Measurements from ENCODE around the gene LRP2.
"Not testable (repeated sequence)": the region's sequence is repeated elsewhere in the genome, so short reads cannot be mapped to it uniquely, and the experiment has no call there.

The LRP2 gene

DNA sequence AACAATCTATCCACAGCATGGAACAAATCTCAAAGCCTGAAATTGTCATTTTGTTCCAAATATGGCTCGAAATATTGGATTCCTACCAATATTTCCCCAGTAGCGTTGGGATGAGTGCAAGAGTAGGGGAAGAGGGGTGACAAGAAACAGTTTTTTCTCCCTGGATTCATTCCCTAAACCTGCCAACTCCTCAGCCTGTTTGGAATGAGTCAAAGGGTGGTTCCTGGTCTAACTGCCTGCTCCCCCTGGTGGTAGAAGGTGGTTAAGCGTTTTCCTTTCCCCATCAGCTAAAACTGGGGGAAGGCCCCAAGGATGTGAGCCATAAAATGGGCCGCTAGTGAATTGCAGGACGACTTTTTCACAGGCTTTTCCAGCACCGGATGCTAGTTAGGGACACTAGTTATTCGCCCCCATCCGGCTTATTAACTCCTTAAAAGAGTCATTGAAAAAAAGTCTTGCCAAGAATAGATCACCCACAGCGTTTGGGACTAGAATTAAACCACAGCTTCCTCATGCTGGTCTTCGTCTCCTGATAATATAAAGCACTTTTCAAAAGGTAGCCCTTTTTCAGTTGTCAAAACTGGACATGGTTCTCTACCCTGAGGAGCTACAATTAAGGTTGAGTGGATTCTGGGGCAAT, 220.5 kb downstream of the LRP2 start:
- peak; percentile 59 for DNase-seq
- in situ Hi-C loops (cut with MboI; ENCODE audit: low pct_unique_long_range_greater_than_20kb, low sequenced_read_pairs): no loop called here

DNA sequence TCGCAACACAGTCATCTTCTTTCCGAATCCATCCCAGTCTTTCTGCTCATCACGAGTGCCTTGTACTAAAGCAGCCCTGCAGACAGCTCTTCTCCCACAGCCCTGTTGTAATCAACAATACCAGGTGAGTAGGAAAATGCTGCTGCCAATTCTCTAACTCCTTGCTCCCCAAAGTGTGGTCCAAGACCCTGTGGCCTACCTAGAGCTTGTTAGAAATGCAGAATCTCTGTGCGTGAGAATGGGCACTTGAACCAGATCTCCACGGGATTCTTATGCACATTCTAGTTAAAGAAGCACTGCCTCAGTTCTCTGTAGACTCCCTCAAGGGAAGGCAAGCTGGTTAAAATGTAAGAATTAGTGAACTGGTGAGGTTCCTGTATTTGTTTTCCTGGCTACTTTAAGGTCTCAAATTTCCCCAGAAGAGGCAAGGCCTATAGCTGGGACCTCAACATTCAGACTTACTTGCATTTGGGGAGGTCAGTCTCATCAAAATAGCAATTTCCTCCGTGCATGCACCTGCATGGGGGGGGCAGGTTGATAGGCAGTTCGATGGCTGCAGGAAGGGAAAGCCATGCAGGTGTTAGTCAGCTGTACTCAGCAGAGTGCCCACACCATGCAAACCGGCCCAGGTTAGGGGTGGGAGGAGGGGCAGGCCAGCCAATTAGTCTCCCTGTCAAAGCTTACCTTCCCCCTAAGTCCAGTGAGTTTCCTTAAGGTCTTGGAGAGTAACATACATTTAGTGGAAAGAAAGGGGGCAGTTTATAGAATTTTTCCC, 222.2 kb downstream of the LRP2 start:
- no peak for DNase-seq
- in situ Hi-C loops (cut with MboI; ENCODE audit: low pct_unique_long_range_greater_than_20kb, low sequenced_read_pairs): no loop called here

DNA sequence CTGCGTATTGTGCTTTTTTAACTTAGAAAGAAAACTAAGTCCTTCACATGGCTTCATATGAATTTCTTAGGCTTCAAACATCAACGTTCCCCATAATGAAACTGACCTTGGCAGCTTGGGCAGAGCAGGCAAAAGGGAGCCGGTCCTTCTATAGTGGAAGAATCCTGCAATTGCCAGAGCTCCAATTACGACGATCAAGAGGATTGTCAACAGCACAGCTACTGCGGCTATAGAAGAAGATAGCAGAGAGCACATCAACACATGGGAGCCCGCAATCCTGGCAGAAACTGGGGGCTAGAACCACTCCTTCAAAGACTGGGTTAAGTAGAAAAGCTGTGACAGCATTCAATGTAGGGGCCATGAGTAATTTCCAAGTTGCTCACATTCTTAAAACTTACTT, 223.2 kb downstream of the LRP2 start:
- in situ Hi-C loops (cut with MboI; ENCODE audit: low pct_unique_long_range_greater_than_20kb, low sequenced_read_pairs): no loop called here
- no peak for DNase-seq

DNA sequence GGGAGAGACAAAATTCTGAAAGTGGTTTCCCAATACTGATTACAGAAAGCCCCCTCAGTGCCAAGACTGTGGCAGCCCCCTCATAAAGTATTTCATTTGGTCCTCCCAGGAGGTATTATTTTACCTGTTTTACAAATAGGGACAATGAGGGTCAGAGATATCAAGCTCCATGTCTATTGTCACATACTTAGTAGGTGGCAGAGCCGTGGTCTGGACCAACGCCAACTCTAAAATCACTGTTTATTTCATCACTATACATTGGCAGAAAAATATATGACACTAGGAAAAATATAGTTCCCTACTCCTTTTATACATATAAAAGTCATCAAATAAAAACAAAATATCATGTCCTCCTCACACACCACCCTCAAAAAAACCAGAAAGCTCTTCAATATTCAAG, 224.4 kb downstream of the LRP2 start:
- no peak for DNase-seq
- in situ Hi-C loops (cut with MboI; ENCODE audit: low pct_unique_long_range_greater_than_20kb, low sequenced_read_pairs): no loop called here

DNA sequence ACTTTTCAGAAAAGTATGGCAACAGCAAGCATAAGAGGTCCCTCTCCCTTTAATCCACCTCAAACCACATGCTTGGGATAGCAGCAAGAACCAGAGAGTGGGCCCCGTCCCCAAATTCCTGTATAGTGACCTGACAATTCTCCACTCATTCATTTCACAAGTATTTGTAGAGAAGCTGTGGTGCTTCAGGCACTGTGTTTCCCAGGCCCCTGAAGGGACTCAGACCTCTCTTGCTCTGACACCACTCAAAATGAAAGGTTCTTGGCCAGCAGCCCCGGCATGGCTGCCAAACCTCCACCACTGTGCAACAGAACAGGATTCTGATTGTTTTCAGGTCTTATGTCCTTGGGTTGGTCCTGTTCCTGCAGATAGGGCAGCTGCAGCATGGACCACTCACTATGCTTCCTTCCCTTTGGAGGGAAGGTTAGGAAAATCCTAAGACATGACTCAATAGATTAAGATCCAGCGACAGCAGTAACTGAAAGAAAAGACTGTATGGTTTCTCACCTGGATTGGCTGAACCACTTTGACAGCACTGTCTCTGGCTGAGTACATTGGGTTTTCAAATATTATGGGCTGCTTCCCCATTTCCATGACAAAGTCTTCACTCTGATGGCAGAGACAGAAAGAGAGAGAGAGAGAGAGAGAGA, 225.3 kb downstream of the LRP2 start:
- in situ Hi-C loops (cut with MboI; ENCODE audit: low pct_unique_long_range_greater_than_20kb, low sequenced_read_pairs): no loop called here

DNA sequence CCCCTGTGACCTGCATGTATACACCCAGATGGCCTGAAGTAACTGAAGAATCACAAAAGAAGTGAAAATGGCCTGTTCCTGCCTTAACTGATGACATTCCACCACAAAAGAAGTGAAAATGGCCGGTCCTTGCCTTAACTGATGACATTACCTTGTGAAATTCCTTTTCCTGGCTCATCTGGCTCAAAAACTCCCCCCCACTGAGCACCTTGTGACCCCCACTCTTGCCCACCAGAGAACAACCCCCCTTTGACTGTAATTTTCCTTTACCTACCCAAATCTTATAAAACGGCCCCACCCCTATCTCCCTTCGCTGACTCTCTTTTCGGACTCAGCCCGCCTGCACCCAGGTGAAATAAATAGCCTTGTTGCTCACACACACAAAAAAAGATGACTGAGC, 225.9 kb downstream of the LRP2 start:
- DNase-seq; in situ Hi-C loops (cut with MboI; ENCODE audit: low pct_unique_long_range_greater_than_20kb, low sequenced_read_pairs): not testable (repeated sequence)

More for the DNA sequence above, 225.3 kb downstream of the LRP2 start:
- DNase-seq: no peak

DNA sequence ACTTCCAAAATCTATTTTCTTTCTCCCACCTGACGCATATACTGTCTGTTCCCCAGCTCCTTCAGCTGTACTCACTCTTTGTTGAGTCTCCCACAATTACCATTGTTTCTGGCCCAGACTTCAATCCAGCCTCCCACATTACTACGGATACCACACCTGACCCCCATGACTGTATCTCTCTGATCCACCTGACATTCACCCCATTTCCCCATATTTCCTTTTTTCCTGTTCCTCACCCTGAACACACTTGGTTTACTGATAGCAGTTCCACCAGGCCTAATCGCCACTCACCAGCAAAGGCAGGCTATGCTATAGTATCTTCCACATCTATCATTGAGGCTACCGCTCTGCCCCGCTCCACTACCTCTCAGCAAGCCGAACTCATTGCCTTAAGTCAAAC, 228.1 kb downstream of the LRP2 start:
- DNase-seq; in situ Hi-C loops (cut with MboI; ENCODE audit: low pct_unique_long_range_greater_than_20kb, low sequenced_read_pairs): not testable (repeated sequence)

DNA sequence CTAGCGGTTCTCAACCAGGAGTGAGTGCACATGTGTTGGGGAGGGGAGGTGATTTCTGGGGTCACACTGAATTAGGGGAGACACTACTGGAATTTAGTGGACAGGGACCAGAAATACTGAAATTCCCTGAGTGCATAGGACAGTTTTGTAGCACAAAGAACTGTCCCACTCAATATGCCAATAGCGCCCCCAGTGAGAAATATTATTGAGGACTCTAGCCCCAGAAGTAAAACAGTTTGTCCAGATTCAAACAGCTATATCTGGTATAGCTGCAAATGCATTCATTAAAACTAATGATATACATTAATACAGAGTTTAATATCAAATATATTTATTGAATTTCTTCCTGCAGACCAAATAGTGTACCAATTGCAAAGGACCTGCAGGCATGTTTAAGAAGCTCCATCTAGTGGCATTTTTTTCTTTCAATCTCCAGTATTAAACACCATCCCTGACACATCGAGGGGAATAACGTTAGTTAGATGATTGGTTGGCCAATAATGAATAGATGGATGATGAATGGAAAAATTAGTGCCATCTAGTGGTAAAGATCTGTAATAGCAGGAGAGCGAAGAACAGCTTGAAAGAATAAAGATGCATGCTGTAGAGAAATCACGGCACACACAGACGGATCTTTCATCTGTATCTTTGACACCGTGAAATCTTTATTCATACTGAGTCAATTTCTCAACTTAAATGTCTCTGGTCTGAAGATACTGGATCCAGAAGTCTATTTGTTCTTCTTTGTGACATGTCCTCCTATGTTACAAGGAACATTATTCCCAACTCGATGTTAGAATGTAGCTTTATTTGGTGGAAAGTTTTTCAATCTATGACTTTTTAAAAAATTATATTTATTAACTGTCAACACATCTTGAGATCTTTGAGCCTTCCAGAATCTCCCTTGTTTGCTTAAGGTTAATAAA, 230.5 kb downstream of the LRP2 start:
- DNase-seq: peak; percentile 53
- in situ Hi-C loops (cut with MboI; ENCODE audit: low pct_unique_long_range_greater_than_20kb, low sequenced_read_pairs): no loop called here

DNA sequence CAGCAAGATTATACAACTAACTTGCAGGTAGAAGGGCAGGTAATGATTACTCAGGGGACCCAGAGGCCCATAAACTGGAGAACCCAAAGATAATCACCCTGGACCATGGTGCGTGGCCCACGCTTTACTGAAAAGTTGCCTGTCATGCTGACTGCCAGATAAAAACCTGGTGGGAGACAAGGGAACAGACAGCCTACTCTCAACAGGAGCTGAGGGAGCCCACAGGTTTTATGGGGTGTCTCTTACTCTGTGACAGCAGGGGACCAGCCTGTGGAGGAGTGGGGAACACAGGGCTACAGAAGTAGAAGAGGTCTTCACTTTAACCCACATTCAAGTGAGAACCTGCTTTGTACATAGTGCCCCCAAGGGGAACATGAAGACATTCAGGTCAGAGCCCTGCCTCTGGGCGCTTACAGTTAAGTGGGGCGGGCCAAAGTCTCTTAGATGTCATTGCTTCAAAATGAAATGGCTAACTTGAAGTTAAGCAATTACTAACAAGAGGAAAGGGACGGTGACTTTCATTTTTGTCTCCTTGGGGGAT, 232.6 kb downstream of the LRP2 start:
- in situ Hi-C loops (cut with MboI; ENCODE audit: low pct_unique_long_range_greater_than_20kb, low sequenced_read_pairs): no loop called here
- DNase-seq: no peak

DNA sequence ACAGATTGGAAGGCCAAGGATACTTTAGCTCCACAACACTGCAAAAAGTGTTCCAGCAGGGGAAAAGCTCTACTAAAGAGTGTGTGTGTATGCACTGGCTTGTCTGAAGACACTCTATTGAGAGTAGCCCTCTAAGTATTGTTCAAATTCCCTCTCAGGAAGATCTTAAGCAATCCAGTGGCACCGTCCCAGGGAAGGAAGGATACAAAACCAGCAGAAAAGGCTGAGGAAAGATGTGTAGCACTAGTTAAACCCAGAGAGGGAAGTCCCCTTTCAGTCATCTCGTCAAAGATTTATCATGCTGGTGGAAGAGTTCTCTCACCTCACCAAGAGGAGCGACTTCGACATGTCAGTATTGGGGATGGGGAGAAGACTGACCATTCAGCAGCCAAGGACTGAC, 242.5 kb downstream of the LRP2 start:
- in situ Hi-C loops (cut with MboI; ENCODE audit: low pct_unique_long_range_greater_than_20kb, low sequenced_read_pairs): loop anchor here (25.0 kb wide), 1 partner anchor 158 kb away; no protein-coding TSS in a partner anchor
- no peak for DNase-seq

DNA sequence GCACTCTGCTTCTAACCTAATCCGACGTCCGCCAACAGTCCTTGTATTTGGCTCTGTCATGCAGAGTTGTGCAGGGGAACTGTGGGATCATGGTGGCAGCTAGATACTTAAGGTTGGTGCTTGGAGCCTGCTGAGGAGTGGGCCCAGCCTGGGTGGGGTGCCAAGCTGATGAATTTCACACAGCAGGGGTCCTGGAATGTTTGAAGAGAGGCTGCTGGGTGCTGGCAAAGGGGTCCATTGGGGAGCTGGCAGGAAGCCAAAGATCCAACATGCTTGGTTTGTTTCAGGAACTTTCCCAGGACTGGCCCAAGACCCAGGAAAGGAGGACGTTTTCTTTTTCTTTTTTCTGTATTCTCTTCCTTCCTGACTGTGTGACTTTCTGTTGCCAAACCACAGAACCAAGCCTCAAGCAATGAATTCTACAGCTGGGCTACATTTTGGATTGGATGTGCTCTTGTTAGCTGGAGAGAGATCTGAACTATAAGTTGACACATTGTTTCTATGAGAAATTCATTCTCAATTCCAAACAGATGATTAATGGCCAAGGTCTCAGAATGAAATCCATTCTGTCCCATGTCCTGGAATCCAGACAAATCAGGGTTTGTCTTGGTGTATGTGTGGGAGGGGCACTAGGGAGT, 243.1 kb downstream of the LRP2 start:
- in situ Hi-C loops (cut with MboI; ENCODE audit: low pct_unique_long_range_greater_than_20kb, low sequenced_read_pairs): loop anchor here (25.0 kb wide), 1 partner anchor 157 kb away; no protein-coding TSS in a partner anchor
- no peak for DNase-seq

DNA sequence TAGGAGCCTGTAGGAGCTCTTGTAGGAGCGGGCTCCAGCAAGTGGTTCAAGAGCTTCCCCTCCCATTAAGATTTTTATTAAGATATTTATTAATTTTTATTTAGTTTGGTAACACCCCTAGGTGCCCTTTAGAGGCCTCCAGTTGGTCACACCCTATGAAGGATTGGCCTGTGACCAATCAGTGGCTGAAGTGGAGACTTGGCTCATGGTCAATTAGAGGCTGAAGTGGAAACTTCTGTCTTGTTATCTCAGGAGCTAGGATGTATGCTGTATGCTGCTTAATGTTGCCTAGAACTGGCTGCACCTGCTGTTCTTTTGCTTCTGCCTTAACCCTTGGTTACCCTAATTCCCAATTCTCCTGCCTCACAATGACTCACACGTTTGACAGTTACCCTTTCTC, 244.3 kb downstream of the LRP2 start:
- in situ Hi-C loops (cut with MboI; ENCODE audit: low pct_unique_long_range_greater_than_20kb, low sequenced_read_pairs): loop anchor here (25.0 kb wide), 1 partner anchor 156 kb away; no protein-coding TSS in a partner anchor
- DNase-seq: no peak

DNA sequence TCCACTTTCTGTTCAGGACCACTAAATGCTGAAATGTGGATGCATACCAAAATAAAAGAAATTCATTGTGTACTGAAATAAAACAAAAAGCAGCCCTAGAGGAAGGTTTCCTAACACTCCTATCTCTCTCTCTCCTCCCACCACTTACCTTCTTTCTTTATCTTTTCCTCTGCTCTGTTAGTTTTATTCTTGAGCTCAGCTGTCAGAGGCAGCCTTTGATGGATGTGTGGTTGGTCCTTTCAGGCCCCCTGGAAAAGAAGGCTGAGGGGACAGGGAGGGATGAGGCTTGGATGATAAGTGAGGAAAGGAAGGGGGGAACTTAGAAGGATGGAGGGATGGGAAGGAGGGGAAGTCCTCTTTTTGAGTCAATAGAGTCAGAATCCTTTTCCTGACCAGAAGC, 245.3 kb downstream of the LRP2 start:
- in situ Hi-C loops (cut with MboI; ENCODE audit: low pct_unique_long_range_greater_than_20kb, low sequenced_read_pairs): loop anchor here (25.0 kb wide), 1 partner anchor 155 kb away; no protein-coding TSS in a partner anchor
- DNase-seq: no peak

DNA sequence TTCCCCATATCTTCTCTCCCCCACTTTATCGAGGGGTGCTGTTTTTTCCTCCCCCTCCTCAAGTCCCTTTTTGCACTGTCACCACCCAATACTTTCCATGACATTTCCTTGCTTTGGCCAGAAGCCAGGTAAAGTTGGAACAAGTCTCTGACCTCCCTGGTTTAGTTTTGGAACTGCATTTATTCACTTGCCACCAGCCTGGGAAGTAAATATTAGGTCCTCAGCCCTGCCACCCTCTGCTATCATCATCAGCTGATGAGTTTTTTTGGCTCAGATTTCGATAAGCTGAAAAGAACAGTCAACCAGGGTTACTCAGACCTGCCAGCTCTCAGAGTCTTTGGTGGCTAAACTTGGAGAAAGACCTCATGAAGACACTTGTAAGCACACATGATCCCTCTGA, 246.0 kb downstream of the LRP2 start:
- no peak for DNase-seq
- in situ Hi-C loops (cut with MboI; ENCODE audit: low pct_unique_long_range_greater_than_20kb, low sequenced_read_pairs): loop anchor here (25.0 kb wide), 1 partner anchor 154 kb away; no protein-coding TSS in a partner anchor

DNA sequence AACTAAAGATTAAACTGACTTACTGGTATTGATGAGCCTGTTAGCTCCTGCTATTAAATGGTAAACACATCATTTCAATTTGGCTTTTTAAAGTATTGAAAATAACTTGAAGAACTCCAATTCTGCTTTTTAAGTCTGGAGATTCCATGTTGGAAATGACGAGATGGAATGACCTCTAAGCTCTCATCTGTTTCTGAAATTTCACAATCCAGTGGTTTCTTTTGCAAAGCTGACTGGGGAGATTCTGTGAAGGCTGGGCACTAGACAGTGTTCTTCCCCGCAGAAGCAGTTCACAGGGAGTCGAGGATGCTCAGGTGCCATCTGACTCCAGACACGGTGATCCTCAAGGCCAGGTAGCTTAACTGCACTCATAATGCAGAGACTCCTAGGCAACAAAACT, 248.3 kb downstream of the LRP2 start:
- in situ Hi-C loops (cut with MboI; ENCODE audit: low pct_unique_long_range_greater_than_20kb, low sequenced_read_pairs): loop anchor here (25.0 kb wide), 1 partner anchor 152 kb away; no protein-coding TSS in a partner anchor
- DNase-seq: no peak

DNA sequence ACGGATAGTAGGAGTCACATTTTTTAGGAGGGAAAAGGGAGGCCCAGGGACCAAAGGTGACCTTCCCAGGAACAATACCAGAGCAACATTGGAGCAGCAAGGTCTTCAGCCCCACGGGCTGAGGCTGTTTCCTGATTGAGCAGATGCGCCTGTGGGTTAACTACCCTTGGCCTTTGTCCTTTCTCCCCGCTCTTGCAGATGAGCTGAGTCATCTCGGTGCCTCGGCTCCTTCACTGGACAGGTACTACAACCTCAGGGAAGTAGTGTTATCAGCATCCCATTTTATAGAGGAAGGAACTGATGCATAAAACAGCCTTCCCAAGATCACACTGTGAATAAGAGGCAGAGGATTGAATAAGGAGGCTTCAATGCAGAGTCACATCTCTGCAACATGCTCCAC, 249.5 kb downstream of the LRP2 start:
- no peak for DNase-seq
- in situ Hi-C loops (cut with MboI; ENCODE audit: low pct_unique_long_range_greater_than_20kb, low sequenced_read_pairs): loop anchor here (25.0 kb wide), 1 partner anchor 151 kb away; no protein-coding TSS in a partner anchor

DNA sequence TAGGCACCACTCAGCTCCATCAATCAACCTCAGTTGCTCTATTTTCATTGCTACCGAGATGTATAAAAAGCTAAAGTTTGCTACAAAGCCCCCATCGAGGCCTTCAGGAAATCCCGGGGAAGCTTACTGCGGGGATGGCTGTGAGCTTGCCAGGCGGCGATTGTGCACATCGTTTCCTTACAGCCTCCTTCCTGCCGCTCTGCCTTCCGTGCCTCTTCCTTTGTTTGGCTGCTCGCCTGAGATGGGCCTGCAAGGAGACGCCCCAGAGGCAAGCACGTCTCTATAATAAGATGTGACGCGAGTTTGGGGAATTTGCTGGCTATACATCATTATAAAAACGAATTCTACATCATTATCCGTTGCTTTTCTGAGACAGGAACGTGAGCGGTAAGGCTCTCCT, 251.4 kb downstream of the LRP2 start:
- in situ Hi-C loops (cut with MboI; ENCODE audit: low pct_unique_long_range_greater_than_20kb, low sequenced_read_pairs): loop anchor here (25.0 kb wide), 1 partner anchor 149 kb away; no protein-coding TSS in a partner anchor
- no peak for DNase-seq

DNA sequence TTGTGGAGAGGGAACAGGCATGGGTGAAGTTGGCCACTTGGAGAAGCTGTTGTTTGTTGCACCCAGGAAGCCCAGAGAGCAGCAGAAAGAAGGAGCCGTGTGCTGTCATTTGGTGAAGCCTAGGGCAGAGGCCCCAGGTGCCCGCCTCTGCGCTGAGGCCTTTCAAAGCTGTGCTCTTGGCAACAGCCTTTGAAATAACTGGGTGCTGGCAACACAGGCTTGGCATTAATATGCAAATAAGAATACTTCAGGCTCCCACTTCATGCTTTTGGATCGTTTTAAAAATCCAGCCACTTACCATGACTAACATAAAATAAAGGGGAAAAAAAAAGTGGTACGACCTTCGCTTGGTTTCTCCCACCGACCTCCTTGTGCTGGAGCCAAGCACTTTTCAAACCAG, 251.9 kb downstream of the LRP2 start:
- in situ Hi-C loops (cut with MboI; ENCODE audit: low pct_unique_long_range_greater_than_20kb, low sequenced_read_pairs): loop anchor here (25.0 kb wide), 1 partner anchor 148 kb away; no protein-coding TSS in a partner anchor
- DNase-seq: no peak

Measured in KBM-7 (cell line).